HTERT RPE-1 (cell line): ENCODE data around the gene EIF2S2.

Source experiments
- in situ Hi-C: fragments of 300-500 bp; cut with MboI; formaldehyde crosslinking; loops from 4 replicates; pipeline ENCODE4 v1.14.3; 2020; ENCODE audit warnings: low sequenced_read_pairs

Gene EIF2S2

DNA sequence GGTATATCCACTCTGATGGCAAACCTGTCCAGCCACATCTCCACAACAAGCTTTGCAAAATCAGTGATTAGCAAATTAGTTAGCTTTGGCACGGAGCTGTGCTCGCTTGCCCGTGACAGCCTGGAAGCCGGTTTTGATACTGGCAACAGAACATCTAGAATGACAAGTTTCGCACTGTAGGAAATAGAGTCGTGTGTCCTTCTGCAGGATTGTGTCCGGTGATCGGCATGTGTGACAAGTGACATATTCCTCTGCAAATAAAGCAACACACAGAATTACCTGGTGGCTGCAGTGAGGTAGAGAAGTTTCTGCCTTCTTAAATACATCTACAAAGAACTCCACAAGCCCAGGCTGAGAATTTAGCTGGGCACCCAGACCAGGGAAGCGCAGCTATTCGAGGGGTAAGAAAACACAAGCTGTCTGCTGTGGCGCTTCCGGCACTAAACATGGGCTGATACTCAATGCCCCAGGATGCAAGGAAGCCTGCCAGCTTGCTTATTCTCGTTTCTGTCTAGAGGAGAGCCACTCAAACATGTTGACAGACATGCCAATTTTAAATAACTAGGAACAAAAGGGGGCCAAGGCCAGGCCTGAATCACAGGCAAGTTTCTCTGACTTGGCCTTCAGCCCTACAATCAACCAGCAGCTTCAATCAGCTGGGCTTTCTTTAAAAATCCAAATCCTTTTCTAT is 22.2 kb downstream of the EIF2S2 start:
- in situ Hi-C loops, result no loop called here

DNA sequence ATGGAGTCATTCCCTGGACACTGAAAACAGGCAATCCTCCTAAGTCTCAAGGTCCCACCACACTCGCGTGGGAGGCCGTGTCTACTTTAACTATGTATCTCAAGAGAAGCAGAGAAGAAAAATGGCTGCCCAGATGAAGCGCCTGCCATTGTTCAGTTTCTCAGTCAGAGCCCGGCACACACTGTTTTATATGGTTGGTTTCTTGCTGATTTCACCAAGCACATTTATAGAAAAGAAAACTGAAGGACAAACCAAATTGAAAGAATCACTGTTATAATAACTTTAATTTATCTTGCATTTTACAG is 22.9 kb downstream of the EIF2S2 start:
- in situ Hi-C loops, result no loop called here

DNA sequence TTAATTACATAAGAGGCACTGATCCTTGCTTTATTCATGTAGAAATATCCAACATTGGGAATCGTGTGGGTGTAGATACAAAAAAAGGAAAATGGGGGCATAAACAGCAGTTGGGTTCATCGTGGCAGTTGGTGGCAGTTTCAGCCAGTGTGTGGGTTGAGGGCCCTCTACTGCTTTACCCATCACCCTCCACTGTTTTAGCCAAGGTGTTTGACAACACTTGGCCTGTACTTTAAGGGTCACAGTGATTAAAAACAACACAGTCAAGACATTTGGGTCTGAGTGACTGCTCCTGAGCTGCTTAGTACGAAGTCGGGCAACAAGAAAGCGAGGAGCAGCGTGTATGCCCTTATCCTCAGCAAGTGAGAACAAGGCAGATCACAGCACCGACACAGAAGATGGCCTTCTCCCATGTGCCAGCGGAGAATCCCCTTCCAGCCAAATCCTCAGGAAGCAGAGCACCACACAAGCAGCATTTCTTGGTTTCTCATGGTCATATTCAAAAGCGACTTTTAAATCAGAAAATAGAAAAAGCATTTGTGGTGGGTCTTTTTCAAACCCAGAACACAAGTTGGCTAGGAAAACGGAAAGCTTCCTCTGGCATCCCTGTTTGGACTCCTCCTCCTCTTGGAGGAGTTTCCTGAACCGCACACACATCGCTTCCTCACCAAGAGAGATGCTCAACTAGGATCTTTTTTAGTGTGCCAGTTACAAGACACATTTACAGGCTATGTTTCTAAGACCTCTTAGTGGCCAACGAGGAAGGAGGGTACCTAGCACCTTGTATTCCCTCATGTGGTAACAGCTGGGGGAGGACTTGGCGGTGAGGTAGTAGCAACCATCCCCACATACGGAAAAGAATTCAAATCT is 23.5 kb downstream of the EIF2S2 start:
- in situ Hi-C loops, result no loop called here

DNA sequence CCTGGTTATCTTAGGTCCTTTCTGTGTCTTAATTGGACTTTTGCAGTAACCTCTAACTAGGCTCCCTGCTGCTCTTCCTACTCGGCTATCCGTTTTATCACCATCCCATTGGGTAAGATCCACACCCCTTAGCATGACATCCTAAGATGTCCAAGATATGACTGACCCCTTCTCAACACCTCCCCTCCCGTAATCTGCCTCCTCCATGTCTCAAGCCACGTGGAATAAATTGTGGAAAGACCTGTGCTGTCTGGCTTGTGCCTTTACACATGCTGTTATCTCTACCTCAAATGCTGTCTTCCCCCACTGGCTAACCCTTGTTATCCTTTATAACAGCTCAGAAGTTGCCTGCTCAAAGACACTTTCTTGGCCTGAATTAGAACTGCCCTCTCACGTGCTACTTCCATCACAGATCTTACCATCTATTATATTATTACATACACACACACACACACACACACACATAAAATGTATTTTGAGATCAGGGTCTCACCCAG is 26.5 kb downstream of the EIF2S2 start:
- in situ Hi-C loops, result no loop called here

DNA sequence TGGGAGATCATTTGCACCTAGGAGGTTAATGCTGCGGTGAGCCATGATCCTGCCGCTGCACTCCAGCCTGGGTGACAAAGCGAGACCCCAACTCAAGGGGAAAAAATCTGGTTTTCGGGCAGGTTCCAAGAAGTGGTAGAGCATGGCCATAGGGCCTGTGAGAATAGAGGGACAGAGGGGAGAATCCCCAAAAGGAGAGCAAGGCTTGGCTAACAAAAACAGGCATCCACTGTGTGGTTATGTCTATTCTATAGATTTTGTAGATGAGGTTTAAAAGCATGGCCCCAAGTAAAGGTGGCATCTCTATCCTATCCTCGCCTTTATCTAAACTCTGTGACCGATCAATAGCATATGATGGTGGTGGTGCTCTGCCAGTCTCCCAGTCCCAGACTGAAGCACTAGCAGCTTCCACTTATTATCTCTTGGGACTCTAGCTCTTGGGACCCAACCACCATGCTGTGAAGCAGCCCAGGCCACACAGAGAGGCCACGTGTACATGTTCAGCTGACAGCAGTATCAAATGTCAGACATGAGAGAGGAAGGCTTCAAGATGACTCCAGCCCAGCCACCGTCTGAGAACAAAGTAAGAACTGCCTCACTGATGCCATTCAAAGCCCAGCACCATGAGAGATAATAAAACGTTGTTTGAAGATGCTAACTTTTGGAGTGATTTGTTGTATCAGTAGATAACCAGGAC is 27.7 kb downstream of the EIF2S2 start:
- in situ Hi-C loops, result no loop called here

DNA sequence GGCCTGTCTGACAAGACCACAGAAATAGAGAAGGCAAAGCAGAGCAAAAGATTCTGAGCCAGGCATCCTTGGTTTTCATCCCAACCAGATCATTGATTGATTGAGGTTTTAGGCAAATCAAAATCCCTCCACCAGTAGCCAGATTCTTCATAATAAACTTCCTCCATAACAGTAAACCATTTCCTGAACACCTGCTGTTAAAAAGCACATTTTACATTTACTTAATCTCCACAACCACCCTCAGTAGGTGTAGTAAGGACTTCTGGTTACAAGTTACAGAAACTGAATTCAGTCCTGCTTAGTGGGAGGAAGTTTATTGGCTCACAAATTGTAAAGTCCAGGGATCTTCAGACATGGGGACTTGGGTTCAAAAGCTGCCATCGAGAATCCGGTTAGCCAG is 28.3 kb downstream of the EIF2S2 start:
- in situ Hi-C loops, result no loop called here

DNA sequence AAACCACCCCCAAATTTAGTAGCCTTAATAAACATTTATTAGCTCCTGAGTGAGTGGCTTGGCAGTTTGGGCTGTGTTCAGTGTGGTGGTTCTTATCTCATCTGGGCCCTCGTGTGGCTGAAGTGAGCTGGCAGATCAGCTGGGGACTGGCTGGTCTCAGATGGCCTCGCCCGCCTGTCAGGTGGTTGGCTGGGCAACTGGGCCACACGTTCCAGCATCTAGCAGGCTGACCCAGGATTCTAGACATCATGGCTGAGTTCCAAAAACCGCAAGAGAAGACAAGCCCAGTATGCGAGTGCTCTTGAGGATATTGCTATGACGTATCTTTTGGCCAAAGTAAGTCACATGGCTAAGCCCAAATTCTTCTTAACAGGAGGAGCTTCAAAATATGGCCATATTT is 28.9 kb downstream of the EIF2S2 start:
- in situ Hi-C loops, result no loop called here

DNA sequence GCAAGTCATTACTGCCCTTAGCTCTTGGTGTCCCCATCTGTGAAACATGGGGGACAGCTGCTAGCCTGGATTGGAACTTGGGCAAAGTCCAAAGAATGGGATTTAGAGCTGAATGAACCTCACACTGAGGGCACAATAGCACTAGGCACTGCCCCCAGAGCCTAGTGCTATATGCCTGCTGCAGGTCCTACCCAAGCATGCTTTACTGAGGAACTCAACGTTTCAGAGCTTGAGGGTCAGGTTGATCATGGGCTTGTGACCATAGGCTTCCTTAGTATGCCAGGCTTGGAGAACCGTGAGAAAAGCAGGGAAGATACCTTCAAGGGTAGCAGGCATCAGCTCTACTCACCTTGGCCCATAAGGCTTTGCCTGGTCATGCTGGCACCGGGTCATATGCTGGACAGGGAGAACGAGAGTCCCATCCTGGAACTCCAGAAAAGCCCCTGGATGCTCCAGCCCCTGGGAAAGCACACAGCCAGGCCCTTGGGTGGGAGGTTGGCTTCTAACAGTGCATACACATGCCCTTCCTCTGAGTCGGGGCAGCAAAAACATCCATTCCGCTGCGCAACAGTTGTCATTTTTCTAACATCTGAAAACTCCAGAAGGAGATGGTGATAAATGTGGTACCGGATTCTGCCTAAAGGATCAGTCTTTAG is 29.7 kb downstream of the EIF2S2 start:
- in situ Hi-C loops, result no loop called here

DNA sequence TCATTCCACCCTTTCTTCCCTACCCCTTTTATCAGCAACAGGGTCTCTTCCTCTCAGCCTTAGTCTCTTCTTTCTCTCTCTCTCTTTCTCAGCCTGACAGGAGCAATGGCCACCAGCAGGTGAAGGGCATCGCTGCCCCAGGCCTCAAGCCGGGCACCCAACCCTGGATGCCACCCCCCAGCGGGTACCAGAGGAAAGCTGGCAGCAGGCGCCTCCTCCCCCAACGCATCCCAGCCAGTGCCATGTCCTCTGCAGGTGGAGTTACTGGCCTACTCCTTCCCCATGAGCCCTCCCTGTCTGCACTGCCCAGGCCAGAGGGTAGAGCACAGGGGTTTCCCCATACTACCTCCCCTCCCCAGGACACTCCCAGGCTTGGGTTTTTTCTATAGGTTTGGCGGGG is 32.2 kb downstream of the EIF2S2 start:
- in situ Hi-C loops, result no loop called here

DNA sequence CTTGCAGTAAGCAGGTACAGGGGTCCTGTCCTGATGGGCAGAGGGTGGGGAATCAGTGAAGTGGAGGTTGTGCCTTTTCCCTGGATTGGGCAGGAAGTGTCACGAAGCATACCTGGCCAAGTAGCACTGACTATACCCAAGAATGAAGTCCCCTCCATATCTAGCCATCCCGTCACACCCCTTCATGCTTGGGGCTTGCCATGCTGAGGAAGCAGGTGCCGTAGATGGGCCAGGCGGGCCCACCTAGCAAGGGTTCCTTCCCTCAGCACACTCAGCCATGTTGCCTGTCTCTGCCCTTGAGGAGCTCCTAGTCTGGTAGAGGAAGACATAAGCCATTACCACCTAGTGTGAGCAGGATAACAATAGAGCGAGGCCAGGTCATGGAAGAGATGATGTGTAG is 33.5 kb downstream of the EIF2S2 start:
- in situ Hi-C loops, result no loop called here

DNA sequence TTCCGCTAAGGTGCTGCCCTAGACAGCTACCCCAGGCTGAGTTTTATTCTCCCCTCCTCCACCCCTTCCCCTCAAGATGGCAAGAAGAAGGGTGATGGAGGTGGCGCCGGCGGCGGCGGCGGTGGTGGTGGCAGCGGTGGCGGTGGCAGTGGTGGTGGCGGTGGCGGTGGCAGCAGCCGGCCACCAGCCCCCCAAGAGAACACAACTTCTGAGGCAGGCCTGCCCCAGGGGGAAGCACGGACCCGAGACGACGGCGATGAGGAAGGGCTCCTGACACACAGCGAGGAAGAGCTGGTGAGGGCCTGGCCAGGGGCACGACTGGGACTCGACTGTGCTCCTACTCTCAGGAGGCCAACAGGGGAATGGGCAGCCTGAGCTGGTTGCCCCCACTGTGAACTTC is 35.1 kb downstream of the EIF2S2 start:
- in situ Hi-C loops, result no loop called here

DNA sequence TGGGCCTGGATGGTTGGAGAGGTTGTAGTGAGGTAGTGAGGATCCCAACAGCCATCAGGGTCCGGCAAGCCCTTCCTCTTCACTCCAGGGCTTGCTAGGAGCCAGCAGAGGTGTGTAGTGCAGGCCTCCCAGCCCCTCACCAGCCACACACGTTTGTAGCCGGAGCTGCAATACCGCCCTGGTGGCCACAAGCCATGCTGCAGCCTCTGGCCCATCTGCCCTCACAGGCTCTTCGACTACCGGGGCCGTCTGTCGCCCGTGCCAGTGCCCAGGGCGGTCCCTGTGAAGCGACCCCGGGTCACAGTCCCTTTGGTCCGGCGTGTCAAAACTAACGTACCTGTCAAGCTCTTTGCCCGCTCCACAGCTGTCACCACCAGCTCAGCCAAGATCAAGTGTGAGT is 36.4 kb downstream of the EIF2S2 start:
- in situ Hi-C loops, result no loop called here

DNA sequence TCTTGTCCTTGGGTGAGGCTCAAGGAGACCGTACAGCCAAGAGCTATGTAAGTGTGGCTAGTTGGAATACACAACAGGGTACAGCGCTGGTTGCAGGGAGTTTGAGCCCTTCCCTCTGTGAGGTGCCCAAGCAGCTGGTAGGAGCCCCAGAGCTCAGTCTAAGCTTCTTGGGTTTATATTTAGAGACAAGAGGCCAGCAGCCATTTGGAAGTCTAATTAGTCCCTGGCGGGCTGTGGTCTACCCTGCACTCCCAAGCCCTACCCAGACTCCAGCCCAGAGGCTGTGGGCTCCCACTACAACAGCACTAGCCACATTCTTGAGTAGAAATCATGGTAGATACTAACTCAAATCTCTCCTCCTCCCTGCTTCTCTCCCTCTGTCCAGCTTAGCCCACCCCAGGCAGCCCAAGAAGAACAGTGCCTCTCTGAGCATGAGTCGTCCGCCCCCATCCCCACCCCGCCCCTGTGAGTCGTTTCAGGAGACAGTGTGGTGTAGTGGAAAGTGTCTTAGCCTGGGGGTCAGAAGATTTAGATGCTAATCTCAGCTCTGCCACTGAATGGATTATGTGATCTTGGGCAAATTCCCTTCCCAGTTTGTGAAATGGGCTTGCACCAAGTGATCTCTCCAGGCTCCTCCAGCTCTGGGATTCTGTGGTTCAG is 37.8 kb downstream of the EIF2S2 start:
- in situ Hi-C loops, result no loop called here

DNA sequence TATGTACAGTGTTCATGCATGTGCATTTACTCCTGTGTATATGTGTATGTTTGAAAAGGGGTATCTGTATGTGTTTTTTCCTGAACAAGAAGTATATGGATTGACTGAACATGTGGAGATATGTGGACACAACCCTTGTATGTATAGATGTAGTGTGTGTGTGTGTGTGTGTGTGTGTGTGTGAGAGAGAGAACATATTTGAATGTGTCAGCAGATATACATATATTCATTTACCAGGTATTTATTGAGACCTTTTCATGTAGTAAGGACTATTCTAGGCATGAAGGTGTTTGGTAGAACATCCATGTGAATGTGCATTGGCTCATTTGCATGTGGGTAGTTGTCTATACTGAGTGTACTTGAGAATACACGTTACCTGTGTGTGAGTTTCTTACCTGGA is 39.3 kb downstream of the EIF2S2 start:
- in situ Hi-C loops, result no loop called here

DNA sequence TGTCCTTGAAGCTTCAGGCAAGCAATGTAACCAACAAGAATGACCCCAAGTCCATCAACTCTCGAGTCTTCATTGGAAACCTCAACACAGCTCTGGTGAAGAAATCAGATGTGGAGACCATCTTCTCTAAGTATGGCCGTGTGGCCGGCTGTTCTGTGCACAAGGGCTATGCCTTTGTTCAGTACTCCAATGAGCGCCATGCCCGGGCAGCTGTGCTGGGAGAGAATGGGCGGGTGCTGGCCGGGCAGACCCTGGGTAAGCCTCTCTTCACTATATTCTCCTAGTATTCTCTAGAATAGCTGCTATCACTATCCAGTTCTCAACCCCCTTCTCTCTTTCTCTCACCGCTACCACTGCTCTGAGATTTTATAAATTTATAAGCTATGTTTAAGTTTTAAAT is 40.0 kb downstream of the EIF2S2 start:
- in situ Hi-C loops, result no loop called here

DNA sequence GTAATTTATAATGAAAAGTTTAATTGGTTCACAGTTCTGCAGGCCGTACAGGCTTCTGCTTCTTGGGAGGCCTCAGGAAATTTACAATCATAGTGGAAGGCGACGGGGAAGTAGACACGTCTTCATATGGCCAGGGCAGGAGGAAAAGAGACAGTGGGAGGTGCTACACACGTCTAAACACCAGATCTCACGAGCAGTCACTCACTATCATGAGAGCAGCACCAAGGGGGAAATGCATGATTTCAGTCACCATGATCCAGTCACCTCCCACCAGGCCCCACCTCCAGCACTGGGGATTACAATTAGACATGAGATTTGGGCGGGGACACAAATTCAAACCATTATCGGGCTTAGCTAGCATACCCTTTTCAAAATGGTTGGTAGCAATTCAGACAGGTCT is 41.2 kb downstream of the EIF2S2 start:
- in situ Hi-C loops, result no loop called here

DNA sequence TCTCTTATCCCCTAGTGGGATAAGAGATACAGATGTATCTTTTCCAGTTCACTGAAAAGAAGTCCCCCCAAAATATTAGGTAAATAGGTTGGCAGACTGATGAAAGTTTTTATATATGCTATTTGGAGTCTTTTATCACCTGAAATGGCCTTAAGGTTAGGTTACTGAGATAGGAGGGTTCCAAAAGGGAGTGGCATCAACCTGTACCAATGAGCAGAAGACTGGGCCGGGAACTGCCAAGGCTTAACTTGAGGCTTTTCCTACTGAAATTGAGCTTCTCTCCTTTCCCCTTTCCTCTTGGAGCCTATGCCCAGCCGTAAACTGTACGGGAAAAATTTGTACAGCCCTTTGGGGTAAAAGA is 42.0 kb downstream of the EIF2S2 start:
- in situ Hi-C loops, result no loop called here

DNA sequence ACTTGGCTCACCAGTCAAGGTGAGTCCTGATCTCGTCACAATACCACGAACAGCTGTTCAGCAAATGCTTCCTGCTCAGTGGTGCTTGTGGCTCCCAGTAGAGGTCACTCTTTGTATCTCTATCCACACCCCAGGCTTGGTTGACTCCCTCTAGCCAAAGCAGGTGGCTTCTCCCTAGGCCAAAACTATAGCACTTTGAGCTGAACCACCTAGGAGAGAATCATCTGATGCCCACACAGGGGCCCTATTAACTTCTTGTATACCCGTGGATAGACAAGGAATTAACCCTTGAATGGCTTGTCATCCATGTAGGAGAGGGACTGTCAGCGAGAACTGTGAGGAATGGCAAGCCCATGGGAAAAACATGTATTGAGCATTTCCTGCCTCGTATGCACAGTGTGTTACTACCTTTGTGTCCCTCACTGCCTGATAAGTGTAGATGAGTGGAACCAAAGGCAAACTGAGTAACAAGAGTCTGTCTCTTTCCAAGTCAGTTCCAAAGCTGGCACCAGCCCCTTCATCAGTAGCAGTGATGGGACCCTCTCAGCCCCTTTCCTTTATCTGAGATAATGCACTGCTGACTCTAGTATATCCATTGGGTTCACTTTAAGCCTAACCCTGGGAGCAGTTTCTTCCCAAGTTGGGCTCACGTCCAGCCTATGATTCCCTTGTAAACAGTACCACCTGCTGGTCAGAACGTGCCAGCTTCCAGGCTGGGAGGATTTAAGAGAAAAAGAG is 42.5 kb downstream of the EIF2S2 start:
- in situ Hi-C loops, result no loop called here

DNA sequence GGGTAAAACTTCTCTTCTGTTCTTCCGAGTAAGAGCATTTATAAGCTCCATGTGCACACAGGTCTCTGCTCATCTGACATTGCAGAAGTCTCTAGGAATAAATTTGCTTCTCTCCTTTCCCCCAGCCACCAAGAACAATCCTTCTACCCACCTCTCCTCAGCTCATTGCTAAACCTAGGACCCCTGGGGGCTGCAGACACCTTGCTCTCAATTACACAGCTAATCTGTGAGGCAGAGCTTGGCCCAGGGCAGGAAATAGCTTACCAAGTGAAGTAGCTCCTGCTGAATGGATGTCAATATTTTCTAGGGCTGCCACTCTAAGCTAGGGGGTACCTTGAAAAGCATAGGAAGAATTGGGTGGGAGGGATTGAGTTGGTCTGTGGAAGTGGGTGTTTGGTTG is 44.0 kb downstream of the EIF2S2 start:
- in situ Hi-C loops, result no loop called here

DNA sequence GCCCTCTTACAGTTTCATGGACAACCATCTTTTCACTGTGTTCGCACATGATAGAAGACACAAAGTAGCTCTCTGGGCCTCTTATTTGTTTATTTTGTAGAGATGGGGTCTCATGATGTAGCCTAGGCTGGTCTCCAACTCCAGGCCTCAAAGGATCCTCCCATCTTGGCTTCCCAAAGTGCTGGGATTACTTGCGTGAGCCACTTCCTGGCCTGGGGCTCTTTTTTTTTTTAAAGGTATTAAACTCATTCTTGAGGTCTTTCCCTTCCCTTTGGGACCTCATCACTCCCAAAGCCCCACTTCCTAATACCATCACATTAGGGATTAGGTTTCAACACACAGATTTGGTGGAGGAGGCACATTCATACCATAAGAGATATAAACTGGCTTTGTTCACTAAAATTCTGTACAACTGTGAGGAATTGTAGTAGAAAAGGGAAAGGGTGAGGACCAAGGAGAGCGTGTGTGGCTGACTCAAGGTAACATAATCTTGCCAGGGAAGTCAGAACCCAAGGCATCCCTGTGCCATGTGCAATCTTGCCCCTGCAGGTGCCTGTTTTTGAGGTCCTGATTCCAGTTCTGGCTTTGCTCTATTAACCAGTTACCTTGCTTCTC is 45.5 kb downstream of the EIF2S2 start:
- in situ Hi-C loops, result no loop called here
